Chondrocyte (in vitro differentiated cells): Measurements from ENCODE around the gene STEAP4. TPM values are rescaled to one million over a fixed set of nuclear protein-coding genes. Genes with fewer than 3 reads are reported as not detected.

ENCODE experiments used
- DNase-seq: peaks from one replicate; pipeline ENCODE4 v3.0.0; 2021; ENCODE audit warnings: mixed read lengths, low spot score
- H3K27ac Mint-ChIP-seq: one replicate; pipeline ENCODE4 v1.8.0; 2021; ENCODE audit warnings: mild to moderate bottlenecking, moderate library complexity, mixed read lengths; ENCODE audit not compliant: unreplicated experiment
- H3K27me3 Mint-ChIP-seq: 2 replicates; pipeline ENCODE4 v1.8.0; 2021; ENCODE audit warnings: low read depth, mixed read lengths
- H3K36me3 Mint-ChIP-seq: 2 replicates; pipeline ENCODE4 v1.8.0; 2021; ENCODE audit warnings: low read depth, mixed read lengths
- H3K4me1 Mint-ChIP-seq: 2 replicates; pipeline ENCODE4 v1.8.0; 2021; ENCODE audit warnings: low read depth, mild to moderate bottlenecking, mixed read lengths
- H3K4me3 Mint-ChIP-seq: one replicate; pipeline ENCODE4 v1.8.0; 2021; ENCODE audit warnings: mild to moderate bottlenecking, moderate library complexity, mixed read lengths; ENCODE audit not compliant: unreplicated experiment
- H3K9me3 Mint-ChIP-seq: 2 replicates; pipeline ENCODE4 v1.8.0; 2021; ENCODE audit warnings: low read depth, mixed read lengths
- total RNA-seq: library from RNA; stranded (reverse); gene quantifications from 3 replicates; pipeline ENCODE4 v1.2.1, GENCODE V29; 2021
- TF ChIP-seq, protein P1 (sequence below): fragments of 200-600 bp; sonication (generic); IDR thresholded peaks from 2 replicates; pipeline ENCODE4 v1.5.0; 2021; ENCODE audit warnings: antibody characterized with exemption, mild to moderate bottlenecking, moderate library complexity

STEAP4 gene
- total RNA-seq, 1 donor from 2014 or later: not detected

DNA sequence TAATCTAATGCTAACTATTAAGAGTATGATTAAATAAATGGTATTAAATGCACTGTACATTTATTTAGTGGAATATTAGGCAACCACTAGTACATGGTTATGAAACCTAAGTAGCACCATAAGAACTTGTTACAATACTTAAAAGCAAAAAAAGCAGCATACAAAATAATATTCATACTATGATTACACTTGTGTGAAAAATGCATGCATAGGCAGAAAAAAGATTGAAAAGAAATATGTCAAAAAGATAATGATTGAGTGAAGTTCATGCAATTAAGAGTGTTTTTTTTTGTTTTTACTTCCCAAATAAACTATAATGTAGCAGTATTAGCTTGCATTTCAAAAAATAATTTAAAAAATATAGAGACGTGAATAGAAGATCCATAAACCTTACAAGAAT, 66.8 kb downstream of the STEAP4 start:
- Mint-ChIP-seq H3K36me3 (no peaks in the 10 kb centered on the region), H3K27ac (no peak overlapping the region), H3K4me1 (no peaks in the 10 kb centered on the region), H3K27me3 (peaks cover 17% of the 10 kb centered on the region), H3K4me3 (no peak overlapping the region), H3K9me3 (no peaks in the 10 kb centered on the region)
- TF ChIP-seq, protein P1, sequence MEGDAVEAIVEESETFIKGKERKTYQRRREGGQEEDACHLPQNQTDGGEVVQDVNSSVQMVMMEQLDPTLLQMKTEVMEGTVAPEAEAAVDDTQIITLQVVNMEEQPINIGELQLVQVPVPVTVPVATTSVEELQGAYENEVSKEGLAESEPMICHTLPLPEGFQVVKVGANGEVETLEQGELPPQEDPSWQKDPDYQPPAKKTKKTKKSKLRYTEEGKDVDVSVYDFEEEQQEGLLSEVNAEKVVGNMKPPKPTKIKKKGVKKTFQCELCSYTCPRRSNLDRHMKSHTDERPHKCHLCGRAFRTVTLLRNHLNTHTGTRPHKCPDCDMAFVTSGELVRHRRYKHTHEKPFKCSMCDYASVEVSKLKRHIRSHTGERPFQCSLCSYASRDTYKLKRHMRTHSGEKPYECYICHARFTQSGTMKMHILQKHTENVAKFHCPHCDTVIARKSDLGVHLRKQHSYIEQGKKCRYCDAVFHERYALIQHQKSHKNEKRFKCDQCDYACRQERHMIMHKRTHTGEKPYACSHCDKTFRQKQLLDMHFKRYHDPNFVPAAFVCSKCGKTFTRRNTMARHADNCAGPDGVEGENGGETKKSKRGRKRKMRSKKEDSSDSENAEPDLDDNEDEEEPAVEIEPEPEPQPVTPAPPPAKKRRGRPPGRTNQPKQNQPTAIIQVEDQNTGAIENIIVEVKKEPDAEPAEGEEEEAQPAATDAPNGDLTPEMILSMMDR: no peak
- DNase-seq: no peak

DNA sequence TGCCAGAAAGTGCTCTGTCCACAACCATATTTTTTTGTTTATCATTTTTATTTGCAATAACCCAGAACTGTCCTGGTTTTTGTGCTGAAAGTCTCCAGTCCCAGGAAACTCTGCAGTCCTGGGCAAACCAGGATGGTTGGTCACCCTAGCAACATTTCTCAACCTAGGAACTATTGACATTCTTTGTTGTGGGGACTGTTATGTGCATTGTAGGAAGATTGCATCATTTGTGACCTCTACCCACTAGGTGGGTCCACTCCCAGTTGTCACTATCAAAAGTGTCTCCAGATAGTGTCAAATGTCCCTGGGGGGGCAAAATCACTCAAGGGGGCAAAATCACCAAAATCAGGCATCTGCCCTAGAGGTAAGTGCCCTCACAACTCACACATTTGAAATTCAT, 72.9 kb downstream of the STEAP4 start:
- Mint-ChIP-seq H3K27me3 (peaks cover 7% of the 10 kb centered on the region), H3K4me1 (no peaks in the 10 kb centered on the region)

DNA sequence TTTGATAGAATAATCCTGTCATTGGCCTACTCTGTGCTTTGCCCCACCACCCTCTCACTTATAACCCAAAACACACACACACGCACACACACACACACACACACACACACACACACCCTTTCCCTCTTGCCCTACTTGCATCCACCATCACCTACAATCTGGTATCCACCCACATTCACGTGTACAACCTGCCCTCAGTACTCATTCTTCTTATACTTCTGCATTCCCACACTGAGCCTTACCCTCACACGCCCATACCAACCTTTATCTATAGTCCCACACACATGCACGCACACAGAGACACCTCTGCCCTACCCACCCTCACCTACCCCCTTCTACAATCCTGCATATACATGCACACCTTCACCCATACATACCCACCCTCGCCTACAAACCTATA, 76.0 kb downstream of the STEAP4 start:
- no peak overlapping the region for H3K27ac Mint-ChIP-seq
- H3K27me3 Mint-ChIP-seq: peaks cover 6% of the 10 kb centered on the region
- no peak overlapping the region for H3K4me3 Mint-ChIP-seq
- H3K4me1 Mint-ChIP-seq: peaks cover 4% of the 10 kb centered on the region
- peaks cover 9% of the 10 kb centered on the region for H3K9me3 Mint-ChIP-seq
- DNase-seq: no peak
- H3K36me3 Mint-ChIP-seq: peaks cover 1% of the 10 kb centered on the region
- TF ChIP-seq, protein P1: no peak

More for the DNA sequence above, 72.9 kb downstream of the STEAP4 start:
- Mint-ChIP-seq H3K9me3 (peaks cover 2% of the 10 kb centered on the region), H3K27ac (no peak overlapping the region), H3K36me3 (no peaks in the 10 kb centered on the region), H3K4me3 (no peak overlapping the region)
- TF ChIP-seq, protein P1: no peak
- DNase-seq: no peak

GRCh38 chr7:88229302-88229995, 77.2 kb downstream of the STEAP4 start:
- H3K4me3 Mint-ChIP-seq: no peak overlapping the region
- H3K27ac Mint-ChIP-seq: no peak overlapping the region
- peaks cover 9% of the 10 kb centered on the region for H3K9me3 Mint-ChIP-seq
- no peak for DNase-seq
- H3K27me3 Mint-ChIP-seq: peaks cover 3% of the 10 kb centered on the region
- peaks cover 1% of the 10 kb centered on the region for H3K36me3 Mint-ChIP-seq
- TF ChIP-seq, protein P1: no peak
- H3K4me1 Mint-ChIP-seq: peaks cover 4% of the 10 kb centered on the region

- peaks cover 9% of the 10 kb centered on the region for H3K9me3 Mint-ChIP-seq
- peaks cover 4% of the 10 kb centered on the region for H3K4me1 Mint-ChIP-seq
- H3K36me3 Mint-ChIP-seq: peaks cover 1% of the 10 kb centered on the region
- H3K27me3 Mint-ChIP-seq: no peaks in the 10 kb centered on the region
- H3K4me3 Mint-ChIP-seq: no peak overlapping the region
- no peak overlapping the region for H3K27ac Mint-ChIP-seq
- DNase-seq: no peak
- TF ChIP-seq, protein P1: no peak
These were observed 79.7 kb downstream of the STEAP4 start for GRCh38 chr7:88226886-88227516.
